NCI-H187 treated with DMSO at 0.1 percent for 48 hours (cell line): ENCODE results near the gene HIF1A.
A peak's percentile ranks its signal among the peaks of the same experiment; 100 is the strongest.
"Not testable (repeated sequence)": the region's sequence is repeated elsewhere in the genome, so short reads cannot be mapped to it uniquely, and the experiment has no call there.

Experiments used
- DNase-seq: peaks from one replicate; lab custom pipeline; 2025; lab: John Stamatoyannopoulos, UW

Gene HIF1A

GRCh38 chr14:61749264-61749663, 54.0 kb downstream of the HIF1A start:
- no peak for DNase-seq

DNA sequence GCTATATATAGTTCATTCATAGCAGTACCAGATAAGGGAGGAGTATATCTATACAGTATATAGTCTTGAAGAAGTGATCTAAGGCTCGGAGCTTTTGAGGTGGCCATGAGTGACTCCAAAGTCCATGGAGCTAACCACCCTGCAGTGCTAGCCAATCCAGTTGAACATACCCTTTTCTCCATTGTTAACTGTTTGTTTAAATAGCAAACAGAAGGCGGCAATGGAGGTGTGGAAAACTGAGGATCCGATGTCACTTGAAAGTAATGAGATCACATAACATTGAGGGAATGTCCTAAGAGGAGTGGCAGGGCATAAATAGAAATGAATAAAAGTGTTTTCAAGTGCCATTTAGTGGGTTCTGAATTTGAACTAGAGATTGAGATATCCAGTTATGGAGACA, 54.6 kb downstream of the HIF1A start:
- peak; percentile 97 for DNase-seq

DNA sequence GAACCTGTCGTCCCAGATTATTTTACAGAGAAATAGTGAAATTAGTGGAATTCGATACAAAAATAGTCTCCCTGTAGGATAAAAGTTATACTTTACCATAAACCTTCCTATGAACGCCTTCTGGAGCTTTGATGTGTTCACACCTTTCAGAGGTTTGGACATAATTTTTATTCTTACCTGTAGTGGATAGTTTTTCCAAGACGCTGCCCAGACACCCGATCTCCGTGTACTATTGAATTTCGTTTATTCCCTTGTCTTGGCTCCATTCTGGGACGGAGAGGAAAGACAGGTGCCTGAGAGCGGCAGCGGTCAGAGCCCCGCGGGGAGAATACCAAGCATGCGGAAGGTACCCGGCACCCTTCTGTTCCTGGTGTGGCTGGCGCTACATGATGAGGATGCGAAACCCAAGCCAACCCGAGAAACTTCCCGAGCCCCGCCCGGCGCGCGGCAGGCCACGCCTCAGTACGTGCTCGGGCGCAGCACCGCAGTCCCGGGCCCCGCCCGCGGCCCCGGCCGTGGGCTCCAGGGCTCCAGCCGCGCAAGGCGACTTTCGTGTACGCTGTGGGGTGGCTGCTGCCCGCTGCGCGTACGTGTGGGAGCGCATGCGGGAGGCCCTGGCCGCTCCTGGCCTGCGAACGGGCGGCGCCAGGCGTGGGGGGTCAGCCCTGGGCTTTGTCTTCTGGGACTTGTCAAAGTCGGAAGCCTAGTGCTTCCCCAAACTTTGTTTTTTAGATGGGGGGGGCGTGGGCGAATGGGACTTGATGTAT, 55.6 kb downstream of the HIF1A start:
- no peak for DNase-seq

- no peak for DNase-seq
These were observed 56.2 kb downstream of the HIF1A start for GRCh38 chr14:61751475-61751989.

DNA sequence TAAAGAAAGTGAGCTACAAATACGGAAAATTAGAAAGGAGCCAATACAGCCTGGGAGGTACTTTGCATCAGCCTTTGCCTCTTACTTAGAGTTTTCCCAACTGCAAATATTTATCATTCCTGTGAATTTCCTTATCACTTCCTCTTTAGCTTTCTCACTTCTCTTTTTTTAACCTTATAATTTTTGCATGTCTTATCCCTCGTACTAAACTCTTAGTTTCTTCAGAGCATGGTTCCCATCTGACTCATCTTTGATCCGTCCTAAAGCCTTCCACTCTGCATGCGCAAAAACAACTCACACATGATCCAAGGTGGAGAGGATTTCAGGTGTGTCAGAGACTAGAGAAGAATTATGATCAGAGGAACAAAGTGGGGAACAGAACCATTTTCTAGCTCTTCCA, 57.3 kb downstream of the HIF1A start:
- no peak for DNase-seq

GRCh38 chr14:61753631-61754030, 58.3 kb downstream of the HIF1A start:
- DNase-seq: no peak

GRCh38 chr14:61754627-61755381, 59.5 kb downstream of the HIF1A start:
- no peak for DNase-seq

DNA sequence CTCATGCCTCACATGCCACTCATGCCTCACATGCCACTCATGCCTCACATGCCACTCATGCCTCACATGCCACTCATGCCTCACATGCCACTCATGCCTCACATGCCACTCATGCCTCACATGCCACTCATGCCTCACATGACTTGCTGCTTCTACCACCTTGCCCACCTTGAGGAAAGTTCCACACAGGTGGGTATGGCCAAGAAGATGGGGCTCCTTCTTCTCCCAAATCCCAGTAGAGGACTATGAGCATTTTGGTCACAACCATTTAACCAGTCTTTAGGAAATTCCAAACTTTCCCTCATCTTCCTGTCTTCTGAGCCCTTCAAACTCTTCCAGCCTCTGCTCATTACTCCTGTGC, 60.0 kb downstream of the HIF1A start:
- DNase-seq: not testable (repeated sequence)

- DNase-seq: no peak
These were observed 60.8 kb downstream of the HIF1A start for GRCh38 chr14:61756135-61756534.

DNA sequence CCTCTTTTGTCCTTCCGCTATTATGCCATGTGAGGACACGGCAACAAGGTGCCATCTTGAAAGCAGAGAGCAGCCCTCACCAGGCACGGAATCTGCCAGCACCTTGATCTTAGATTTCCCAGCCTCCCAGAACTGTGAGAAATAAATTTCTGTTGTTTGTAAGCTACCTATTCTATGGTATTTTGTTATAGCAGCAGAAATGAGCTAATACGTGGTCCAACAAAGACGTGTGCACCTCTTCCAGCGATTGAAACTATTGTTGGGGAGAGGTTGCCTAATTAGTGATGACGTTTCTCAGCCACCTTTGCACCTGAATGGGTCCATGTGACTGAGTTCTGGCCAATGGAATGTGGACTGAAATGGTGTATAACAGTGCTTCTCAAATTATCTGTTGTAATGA, 64.6 kb downstream of the HIF1A start:
- DNase-seq: no peak

GRCh38 chr14:61761557-61761956, 66.2 kb downstream of the HIF1A start:
- DNase-seq: no peak

- DNase-seq: peak; percentile 89
These were observed 66.9 kb downstream of the HIF1A start, which contains the start of gene SNAPC1 for GRCh38 chr14:61761959-61762786. TSS of gene SNAPC1 (plus strand) at chr14:61762420. CDS start at chr14:61762461, 41 bp downstream.

- DNase-seq: no peak
These were observed 69.2 kb downstream of the HIF1A start for GRCh38 chr14:61764342-61765122.

DNA sequence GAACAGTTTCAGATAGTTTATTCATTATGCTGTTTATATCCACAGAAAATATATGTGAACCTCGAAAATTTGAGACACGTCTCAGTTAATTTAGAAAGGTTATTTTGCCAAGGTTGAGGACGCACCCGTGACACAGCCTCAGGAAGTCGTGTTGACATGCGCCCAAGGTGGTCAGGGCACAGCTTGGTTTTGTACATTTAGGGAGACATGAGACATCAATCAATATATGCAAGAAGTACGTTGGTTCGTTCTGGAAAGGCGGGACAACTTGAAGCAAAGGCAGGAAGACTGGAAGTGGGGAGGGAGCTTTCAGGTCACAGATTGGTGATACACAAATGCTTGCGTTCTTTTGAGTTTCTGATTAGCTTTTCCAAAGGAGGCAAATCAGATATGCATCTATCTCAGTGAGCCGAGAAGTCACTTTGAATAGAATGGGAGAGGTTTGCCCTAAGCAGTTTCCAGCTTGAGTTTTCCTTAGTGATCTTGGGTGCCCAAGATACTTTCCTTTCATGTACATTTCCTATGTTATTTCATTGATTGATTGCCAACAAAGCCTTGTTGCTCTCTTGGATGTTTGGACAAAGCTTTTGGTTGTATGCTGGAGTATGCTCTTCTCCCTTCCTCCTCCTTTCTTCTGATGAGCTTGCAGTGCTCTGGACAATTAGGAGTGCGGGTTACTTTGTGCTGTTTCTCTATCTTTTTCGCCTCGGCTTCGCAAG, 70.1 kb downstream of the HIF1A start:
- no peak for DNase-seq

DNA sequence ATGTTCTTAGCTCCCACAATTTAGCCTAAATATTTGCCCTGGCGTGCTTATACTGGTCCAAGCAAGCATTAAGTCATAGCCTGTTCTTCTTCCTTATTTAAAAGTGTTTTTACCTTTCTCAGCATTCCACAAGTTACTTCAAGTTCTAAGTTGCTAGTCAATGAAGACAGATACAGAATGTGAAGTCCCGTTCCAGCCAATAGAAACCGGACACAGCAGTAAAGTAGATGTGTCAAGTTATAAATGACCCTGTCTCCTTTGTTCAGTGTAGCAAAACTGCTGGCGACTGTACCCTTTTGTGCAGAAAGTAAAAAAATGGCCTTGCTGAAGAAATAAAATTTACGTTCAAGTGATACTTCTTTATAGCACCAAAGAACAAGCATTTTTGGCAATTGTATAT, 70.8 kb downstream of the HIF1A start:
- no peak for DNase-seq

DNA sequence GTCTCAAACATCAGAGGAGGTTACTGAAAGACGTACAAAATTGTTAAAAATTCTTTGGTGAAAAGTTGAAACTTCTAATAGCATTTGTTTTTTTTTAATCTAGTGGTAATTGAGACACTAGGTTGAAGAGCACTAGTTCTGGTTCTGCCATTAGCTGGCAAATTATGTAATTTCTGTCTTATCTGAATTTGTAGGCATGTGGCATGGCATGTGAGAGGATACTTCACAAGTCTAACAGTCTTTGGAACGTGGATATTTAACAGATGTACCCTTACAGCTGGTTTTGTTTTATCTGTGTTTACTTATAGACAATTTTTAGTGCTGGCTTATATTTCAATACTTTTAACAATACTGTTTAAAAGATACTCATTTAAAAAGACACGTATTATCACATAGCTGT, 72.9 kb downstream of the HIF1A start:
- no peak for DNase-seq

DNA sequence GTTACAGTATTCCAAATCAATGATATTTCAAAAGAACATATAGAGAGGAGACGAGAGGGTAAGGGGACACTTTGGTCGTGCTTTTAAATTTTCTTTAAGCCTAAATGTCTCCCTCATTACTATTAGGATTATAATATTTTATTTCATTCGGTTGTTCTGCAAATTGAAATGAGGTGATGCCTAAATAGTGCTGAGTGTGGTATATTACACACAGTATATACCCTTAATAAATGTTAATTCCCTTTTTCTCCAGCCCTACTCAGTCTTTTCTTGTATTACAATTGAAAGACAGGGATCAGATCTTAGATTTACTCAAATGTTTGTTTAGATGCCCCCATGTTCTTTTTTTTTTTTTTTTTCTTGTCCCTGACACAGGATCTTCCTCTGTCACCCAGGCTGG, 74.6 kb downstream of the HIF1A start:
- DNase-seq: no peak

DNA sequence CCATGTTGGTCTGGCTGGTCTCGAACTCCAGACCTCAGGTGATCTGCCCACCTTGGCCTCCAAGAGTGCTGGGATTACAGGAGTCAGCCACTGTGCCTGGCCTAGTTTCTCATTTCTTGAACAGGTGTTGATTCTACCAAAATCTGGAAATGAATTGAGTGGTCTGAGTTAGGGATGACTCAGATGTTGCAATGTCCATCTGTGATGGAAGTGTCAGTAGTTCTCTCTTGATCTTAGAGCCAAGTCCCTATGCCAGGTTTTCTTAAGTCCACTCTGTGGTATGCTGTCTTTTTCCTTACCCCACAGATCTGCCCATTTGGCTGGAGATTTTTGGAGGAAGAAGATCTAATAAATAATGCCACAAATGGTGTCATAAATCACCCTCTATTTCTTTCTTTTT, 79.5 kb downstream of the HIF1A start:
- DNase-seq: no peak

DNA sequence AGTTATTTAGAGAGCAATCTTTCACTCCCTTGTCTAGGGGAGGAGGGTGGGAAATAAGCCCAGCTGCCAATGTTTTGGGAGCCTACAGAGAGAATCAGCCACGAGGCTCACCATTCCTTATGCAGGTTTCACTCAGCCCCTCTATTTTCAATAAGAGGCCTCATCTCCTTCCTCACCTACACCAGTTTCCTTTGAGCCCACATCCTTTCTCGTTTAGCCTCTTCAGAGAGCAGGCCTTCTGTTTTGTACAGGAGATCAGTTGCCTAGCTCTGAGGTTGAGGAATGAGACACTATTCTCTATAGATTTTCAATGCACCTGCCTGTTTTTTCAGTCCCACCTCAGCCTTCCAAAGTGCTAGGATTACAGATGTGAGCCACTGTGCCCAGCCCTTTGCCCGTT, 84.8 kb downstream of the HIF1A start:
- DNase-seq: no peak

- DNase-seq: no peak
These were observed 102.0 kb downstream of the HIF1A start for GRCh38 chr14:61797309-61797708.
